22Rv1 (cell line): ENCODE measurements around the gene CFLAR.

Experiments used
- CTCF ChIP-seq: fragments of 450-650 bp; IDR thresholded peaks from 2 replicates; pipeline ENCODE4 v1.5.1; 2017; ENCODE audit warnings: mild to moderate bottlenecking
- ZFX ChIP-seq: fragments of 450-650 bp; IDR thresholded peaks from 2 replicates; pipeline ENCODE4 v1.6.1; 2017; ENCODE audit warnings: antibody characterized with exemption, borderline replicate concordance

GRCh38 chr2:201108341-201108740 lies 7.6 kb upstream of the CFLAR start:
- no peak for TF ChIP-seq CTCF
- no peak for TF ChIP-seq ZFX
